WTC11 (cell line): ENCODE data around the gene TMEM115. TPM values are rescaled to one million over a fixed set of nuclear protein-coding genes. Genes with fewer than 3 reads are reported as not detected.
A peak's percentile ranks its signal among the peaks of the same experiment; 100 is the strongest.

Experiments used
- ATAC-seq: fragments of 200-7000 bp; cut with Tn5 transposase; 2 replicates; pipeline ENCODE4 v1.10.0; 2021; ENCODE audit warnings: mild to moderate bottlenecking, moderate library complexity
- CTCF ChIA-PET: fragments of 300-600 bp; sonication (Branson Sonifier 250); formaldehyde crosslinking; loops from one replicate; lab custom pipeline; 2021; ENCODE audit warnings: antibody characterized with exemption; lab: Charles Lee
- POLR2A ChIA-PET: fragments of 350-600 bp; sonication (Branson Sonifier 250); formaldehyde crosslinking; loops from one replicate; lab custom pipeline; 2021; ENCODE audit warnings: antibody characterized with exemption; lab: Charles Lee
- DNase-seq: peaks from one replicate; pipeline ENCODE4 v3.0.0; 2021; ENCODE audit warnings: low spot score
- H3K27ac Mint-ChIP-seq: 2 replicates; pipeline ENCODE4 v1.8.0; 2021; ENCODE audit warnings: mixed read lengths
- H3K27me3 Mint-ChIP-seq: 2 replicates; pipeline ENCODE4 v1.8.0; 2021; ENCODE audit warnings: low read depth, mild to moderate bottlenecking, moderate library complexity, mixed read lengths
- H3K36me3 Mint-ChIP-seq: 2 replicates; pipeline ENCODE4 v1.8.0; 2021; ENCODE audit warnings: mixed read lengths
- H3K4me1 Mint-ChIP-seq: 2 replicates; pipeline ENCODE4 v1.8.0; 2022; ENCODE audit warnings: mixed read lengths
- H3K4me3 Mint-ChIP-seq: 2 replicates; pipeline ENCODE4 v1.8.0; 2021; ENCODE audit warnings: mild to moderate bottlenecking, moderate library complexity, mixed read lengths
- H3K9me3 Mint-ChIP-seq: 2 replicates; pipeline ENCODE4 v1.8.0; 2021; ENCODE audit warnings: mixed read lengths
- CREM ChIP-seq: sonication (generic); formaldehyde crosslinking; IDR thresholded peaks from 2 replicates; pipeline ENCODE4 v1.8.1; 2022; ENCODE audit warnings: mild to moderate bottlenecking, missing genetic modification reagents, moderate library complexity
- CTCF ChIP-seq: fragments of 200-600 bp; IDR thresholded peaks from 2 replicates; pipeline ENCODE4 v1.8.0; 2022; ENCODE audit warnings: antibody characterized with exemption
- E2F1 ChIP-seq: sonication (generic); formaldehyde crosslinking; IDR thresholded peaks from 2 replicates; pipeline ENCODE4 v1.8.0; 2022; ENCODE audit warnings: mild to moderate bottlenecking, missing genetic modification reagents
- EMX1 ChIP-seq: fragments of 250-450 bp; sonication (Bioruptor Pico); IDR thresholded peaks from 2 replicates; pipeline ENCODE4 v1.8.0; 2021; ENCODE audit warnings: mild to moderate bottlenecking
- ETV6 ChIP-seq: sonication (generic); formaldehyde crosslinking; IDR thresholded peaks from 2 replicates; pipeline ENCODE4 v1.8.1; 2022; ENCODE audit warnings: mild to moderate bottlenecking, missing genetic modification reagents
- FOXK1 ChIP-seq: sonication (generic); formaldehyde crosslinking; IDR thresholded peaks from 2 replicates; pipeline ENCODE4 v1.8.0; 2022; ENCODE audit warnings: mild to moderate bottlenecking, moderate library complexity, missing genetic modification reagents
- GRHL2 ChIP-seq: fragments of 250-450 bp; sonication (Bioruptor Pico); IDR thresholded peaks from 2 replicates; pipeline ENCODE4 v1.8.0; 2022; ENCODE audit warnings: mild to moderate bottlenecking, moderate library complexity; ENCODE audit not compliant: insufficient replicate concordance, severe bottlenecking
- HMGA2 ChIP-seq: fragments of 250-450 bp; sonication (Bioruptor Pico); IDR thresholded peaks from 2 replicates; pipeline ENCODE4 v1.4.0; 2021; ENCODE audit warnings: mild to moderate bottlenecking, moderate library complexity
- MLX ChIP-seq: sonication (generic); formaldehyde crosslinking; IDR thresholded peaks from 2 replicates; pipeline ENCODE4 v1.8.1; 2023; ENCODE audit warnings: mild to moderate bottlenecking, missing genetic modification reagents, moderate library complexity
- NFE2L1 ChIP-seq: sonication (generic); formaldehyde crosslinking; IDR thresholded peaks from 2 replicates; pipeline ENCODE4 v1.8.1; 2023; ENCODE audit warnings: missing genetic modification reagents
- NR3C1 ChIP-seq: sonication (generic); formaldehyde crosslinking; conservative IDR thresholded peaks from 2 replicates; pipeline ENCODE4 v1.8.1; 2023; ENCODE audit warnings: low read depth, mild to moderate bottlenecking, missing genetic modification reagents
- OVOL2 ChIP-seq: fragments of 250-450 bp; sonication (Bioruptor Pico); IDR thresholded peaks from 2 replicates; pipeline ENCODE4 v1.9.0; 2021; ENCODE audit warnings: mild to moderate bottlenecking, borderline replicate concordance
- RELA ChIP-seq: sonication (generic); formaldehyde crosslinking; IDR thresholded peaks from 2 replicates; pipeline ENCODE4 v1.8.1; 2022; ENCODE audit warnings: missing genetic modification reagents, mild to moderate bottlenecking, borderline replicate concordance
- SOX15 ChIP-seq: fragments of 250-450 bp; sonication (Bioruptor Pico); IDR thresholded peaks from 2 replicates; pipeline ENCODE4 v1.9.0; 2021; ENCODE audit warnings: mild to moderate bottlenecking
- USF2 ChIP-seq: sonication (generic); formaldehyde crosslinking; IDR thresholded peaks from 2 replicates; pipeline ENCODE4 v1.8.1; 2023; ENCODE audit warnings: mild to moderate bottlenecking, missing genetic modification reagents, moderate library complexity
- ZNF396 ChIP-seq: fragments of 250-450 bp; sonication (Bioruptor Pico); IDR thresholded peaks from 2 replicates; pipeline ENCODE4 v1.8.0; 2021; ENCODE audit warnings: mild to moderate bottlenecking, moderate library complexity, borderline replicate concordance
- ZNF423 ChIP-seq: fragments of 250-450 bp; sonication (Bioruptor Pico); IDR thresholded peaks from 2 replicates; pipeline ENCODE4 v2.1.2; 2022; ENCODE audit warnings: mild to moderate bottlenecking, moderate library complexity
- ZNF532 ChIP-seq: fragments of 250-450 bp; sonication (Bioruptor Pico); IDR thresholded peaks from 2 replicates; pipeline ENCODE4 v1.9.0; 2021; ENCODE audit warnings: mild to moderate bottlenecking, borderline replicate concordance
- total RNA-seq: library from RNA; stranded (reverse); gene quantifications from 3 replicates; pipeline ENCODE4 v1.2.3, GENCODE V29; 2021

The TMEM115 gene
- total RNA-seq, 1 experiment from 2014 or later, result 30.0 TPM

- CTCF ChIA-PET, result no interaction called here
- H3K4me1 Mint-ChIP-seq, result peaks cover 11% of the 10 kb centered on the region
- no peaks in the 10 kb centered on the region for H3K36me3 Mint-ChIP-seq
- no peaks in the 10 kb centered on the region for H3K9me3 Mint-ChIP-seq
- no peak overlapping the region for H3K27ac Mint-ChIP-seq
- H3K4me3 Mint-ChIP-seq, result no peak overlapping the region
- POLR2A ChIA-PET, result no interaction called here
- TF ChIP-seq SOX15 (CRISPR knock-in tag) (no peak), OVOL2 (CRISPR knock-in tag) (no peak), NFE2L1 (no peak), RELA (no peak), EMX1 (CRISPR knock-in tag) (no peak), FOXK1 (CRISPR knock-in tag) (no peak), CREM (CRISPR knock-in tag) (no peak), ZNF532 (CRISPR knock-in tag) (no peak), USF2 (CRISPR knock-in tag) (no peak), NR3C1 (CRISPR knock-in tag) (no peak), ZNF396 (CRISPR knock-in tag) (no peak), ETV6 (no peak), ZNF423 (CRISPR knock-in tag) (no peak), HMGA2 (CRISPR knock-in tag) (no peak), E2F1 (CRISPR knock-in tag) (no peak), MLX (CRISPR knock-in tag) (no peak)
- TF ChIP-seq, all 79 proteins: peak for 0
- peak; percentile 42 for ATAC-seq
- no peak for DNase-seq
- no peaks in the 10 kb centered on the region for H3K27me3 Mint-ChIP-seq
These were observed 18.7 kb upstream of the TMEM115 start for GRCh38 chr3:50378024-50378423.

- ATAC-seq, result peak; percentile 62
- peaks cover 28% of the 10 kb centered on the region for H3K4me1 Mint-ChIP-seq
- DNase-seq, result peak; percentile 46
- no peaks in the 10 kb centered on the region for H3K9me3 Mint-ChIP-seq
- H3K4me3 Mint-ChIP-seq, result no peak overlapping the region
- TF ChIP-seq CTCF (peak; percentile 25; the same call in 1 of the 2 replicates), GRHL2 (CRISPR knock-in tag) (no peak)
- CTCF ChIA-PET, result interaction anchor here (0.5 to 2.7 kb wide), 12 partner anchors 8 to 192 kb away, joined by 3 to 15 read pairs (median 3); partner anchors contain the start of gene C3orf18
- no peak overlapping the region for H3K27ac Mint-ChIP-seq
- no peaks in the 10 kb centered on the region for H3K36me3 Mint-ChIP-seq
- POLR2A ChIA-PET, result no interaction called here
- no peaks in the 10 kb centered on the region; the same call in 1 of the 2 replicates for H3K27me3 Mint-ChIP-seq
These were observed 16.1 kb upstream of the TMEM115 start for GRCh38 chr3:50375258-50375931.
